ENCODE measurements around the gene SBNO1.
A peak's percentile ranks its signal among the peaks of the same experiment; 100 is the strongest.

The SBNO1 gene

DNA sequence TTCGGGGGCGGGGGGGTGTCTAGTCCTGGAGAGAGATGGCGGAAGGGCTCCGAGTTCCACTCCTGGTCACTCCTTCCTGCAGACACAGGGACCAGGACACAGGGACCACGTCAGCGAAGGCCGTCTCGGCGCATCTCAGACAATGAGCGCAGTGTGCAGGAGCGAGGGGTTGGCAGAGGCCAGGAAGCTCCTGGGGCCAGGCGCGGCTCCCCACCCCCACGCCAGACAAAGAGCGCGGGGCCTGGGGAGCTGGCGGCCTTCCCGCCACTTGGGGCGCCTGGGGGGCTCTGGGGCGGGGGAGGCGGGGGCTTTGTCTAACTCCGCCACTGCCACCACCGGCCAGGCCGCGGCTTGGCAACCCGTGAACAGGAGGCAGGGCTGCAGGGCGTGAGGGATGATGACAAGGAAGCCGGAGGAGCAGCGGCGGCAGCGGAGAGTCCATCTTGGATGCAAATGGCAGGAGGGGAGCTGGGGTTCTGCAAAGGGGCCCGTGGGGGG is 95.2 kb downstream of the SBNO1 start:
- Histone ChIP-seq H3K18ac (ENCODE audit: low read length) (no peak overlapping the region), H3K4me1 (ENCODE audit: control insufficient read depth in 1 of 2, insufficient read depth in 2 of 2, low read length in 2 of 2) (peaks cover 2 to 8% of the 10 kb centered on the region in 2 experiments)

GRCh38 chr12:123268850-123269249 is 95.8 kb downstream of the SBNO1 start:
- H3K18ac ChIP-seq (ENCODE audit: low read length): peak overlapping the region; percentile 6
- peak overlapping the region; percentile 15 for H2BK12ac ChIP-seq (ENCODE audit: low read length)
- peaks cover 2 to 8% of the 10 kb centered on the region in 2 experiments for H3K4me1 ChIP-seq (ENCODE audit: control insufficient read depth in 1 of 2, insufficient read depth in 2 of 2, low read length in 2 of 2)
- no peak overlapping the region for H3K23ac ChIP-seq (ENCODE audit: low read length)
- H3K27me3 ChIP-seq (ENCODE audit: insufficient read depth, low read length): no peaks in the 10 kb centered on the region
- no peak overlapping the region for H3K4me3 ChIP-seq (ENCODE audit: low read depth, low read length)
- H3K79me2 ChIP-seq (ENCODE audit: control insufficient read depth, insufficient read depth, low read length, poor library complexity): peaks cover 24% of the 10 kb centered on the region
- H3K36me3 ChIP-seq (ENCODE audit: control insufficient read depth in 1 of 2, insufficient read depth in 2 of 2, low read length in 2 of 2): peaks cover 44 to 49% of the 10 kb centered on the region in 2 experiments
- H2AK5ac ChIP-seq (ENCODE audit: low read length): peak overlapping the region; percentile 2
- no peak overlapping the region for H3K9ac ChIP-seq (ENCODE audit: low read length)
- H4K91ac ChIP-seq (ENCODE audit: low read depth, low read length): peak overlapping the region; percentile 11
- no peak for DNase-seq
- H3K4me2 ChIP-seq (ENCODE audit: low read length): peak overlapping the region; percentile 39
- H3K79me1 ChIP-seq (ENCODE audit: low read length): peaks cover 22% of the 10 kb centered on the region
- peak overlapping the region; percentile 1 for H4K8ac ChIP-seq (ENCODE audit: low read depth, low read length)
- H4K12ac ChIP-seq (ENCODE audit: low read depth, low read length): peak overlapping the region; percentile 20
- WGBS (ENCODE audit: extremely low coverage, insufficient coverage, insufficient read length): no CpG with 5 or more reads among the region's 13 CpGs
- peak overlapping the region; percentile 0 for H2BK5ac ChIP-seq (ENCODE audit: low read depth, low read length, poor library complexity)
- peak overlapping the region; percentile 3 for H3K14ac ChIP-seq (ENCODE audit: low read length)
- no peak overlapping the region for H2AFZ ChIP-seq (ENCODE audit: insufficient read depth, low read length, poor library complexity)
- no peak overlapping the region for H2BK120ac ChIP-seq (ENCODE audit: insufficient read depth, low read length, poor library complexity)
- H3K9me3 ChIP-seq (ENCODE audit: insufficient read depth, low read depth, low read length): peaks cover 1% of the 10 kb centered on the region
- peak overlapping the region; percentile 38 for H3K27ac ChIP-seq (ENCODE audit: low read depth, low read length)
- H3K4ac ChIP-seq (ENCODE audit: low read depth, low read length): peak overlapping the region; percentile 54

More for the DNA sequence above, 95.2 kb downstream of the SBNO1 start:
- H3K27ac ChIP-seq (ENCODE audit: low read depth, low read length): peak overlapping the region; percentile 38
- H2BK5ac ChIP-seq (ENCODE audit: low read depth, low read length, poor library complexity): peak overlapping the region; percentile 0
- no peak for DNase-seq
- H3K9me3 ChIP-seq (ENCODE audit: insufficient read depth, low read depth, low read length): peaks cover 1% of the 10 kb centered on the region
- peaks cover 24% of the 10 kb centered on the region for H3K79me2 ChIP-seq (ENCODE audit: control insufficient read depth, insufficient read depth, low read length, poor library complexity)
- peak overlapping the region; percentile 94 for H3K4ac ChIP-seq (ENCODE audit: low read depth, low read length)
- peaks cover 41 to 46% of the 10 kb centered on the region in 2 experiments for H3K36me3 ChIP-seq (ENCODE audit: control insufficient read depth in 1 of 2, insufficient read depth in 2 of 2, low read length in 2 of 2)
- H3K4me2 ChIP-seq (ENCODE audit: low read length): peak overlapping the region; percentile 64
- no peak overlapping the region for H2BK12ac ChIP-seq (ENCODE audit: low read length)
- H3K79me1 ChIP-seq (ENCODE audit: low read length): peaks cover 22% of the 10 kb centered on the region
- no peak overlapping the region for H2BK120ac ChIP-seq (ENCODE audit: insufficient read depth, low read length, poor library complexity)
- H3K27me3 ChIP-seq (ENCODE audit: insufficient read depth, low read length): no peaks in the 10 kb centered on the region
- peak overlapping the region; percentile 75 for H3K9ac ChIP-seq (ENCODE audit: low read length)
- peak overlapping the region; percentile 59 for H3K14ac ChIP-seq (ENCODE audit: low read length)
- H4K8ac ChIP-seq (ENCODE audit: low read depth, low read length): peak overlapping the region; percentile 93
- no peak overlapping the region for H3K23ac ChIP-seq (ENCODE audit: low read length)
- H2AFZ ChIP-seq (ENCODE audit: insufficient read depth, low read length, poor library complexity): no peak overlapping the region
- peak overlapping the region; percentile 96 for H4K91ac ChIP-seq (ENCODE audit: low read depth, low read length)
- no peak overlapping the region for H2AK5ac ChIP-seq (ENCODE audit: low read length)
- WGBS (ENCODE audit: extremely low coverage, insufficient coverage, insufficient read length): no CpG with 5 or more reads among the region's 32 CpGs
- H4K12ac ChIP-seq (ENCODE audit: low read depth, low read length): peak overlapping the region; percentile 33
- H3K4me3 ChIP-seq (ENCODE audit: low read depth, low read length): peak overlapping the region; percentile 95

GRCh38 chr12:123267991-123268843 is 96.4 kb downstream of the SBNO1 start:
- Histone ChIP-seq H3K79me1 (ENCODE audit: low read length) (peaks cover 22% of the 10 kb centered on the region), H3K9ac (ENCODE audit: low read length) (no peak overlapping the region), H3K4me1 (ENCODE audit: control insufficient read depth in 1 of 2, insufficient read depth in 2 of 2, low read length in 2 of 2) (peaks cover 2 to 8% of the 10 kb centered on the region in 2 experiments), H3K36me3 (ENCODE audit: control insufficient read depth in 1 of 2, insufficient read depth in 2 of 2, low read length in 2 of 2) (peaks cover 51 to 55% of the 10 kb centered on the region in 2 experiments), H4K8ac (ENCODE audit: low read depth, low read length) (no peak overlapping the region), H2BK120ac (ENCODE audit: insufficient read depth, low read length, poor library complexity) (no peak overlapping the region), H3K4ac (ENCODE audit: low read depth, low read length) (peak overlapping the region; percentile 61), H3K23ac (ENCODE audit: low read length) (no peak overlapping the region), H3K79me2 (ENCODE audit: control insufficient read depth, insufficient read depth, low read length, poor library complexity) (peaks cover 24% of the 10 kb centered on the region), H4K12ac (ENCODE audit: low read depth, low read length) (no peak overlapping the region), H3K27me3 (ENCODE audit: insufficient read depth, low read length) (no peaks in the 10 kb centered on the region), H2BK12ac (ENCODE audit: low read length) (no peak overlapping the region), H2AFZ (ENCODE audit: insufficient read depth, low read length, poor library complexity) (no peak overlapping the region), H3K27ac (ENCODE audit: low read depth, low read length) (no peak overlapping the region), H3K14ac (ENCODE audit: low read length) (peak overlapping the region; percentile 3), H3K18ac (ENCODE audit: low read length) (peak overlapping the region; percentile 6), H2BK5ac (ENCODE audit: low read depth, low read length, poor library complexity) (no peak overlapping the region), H2AK5ac (ENCODE audit: low read length) (no peak overlapping the region), H4K91ac (ENCODE audit: low read depth, low read length) (no peak overlapping the region), H3K9me3 (ENCODE audit: insufficient read depth, low read depth, low read length) (peaks cover 1% of the 10 kb centered on the region), H3K4me3 (ENCODE audit: low read depth, low read length) (no peak overlapping the region), H3K4me2 (ENCODE audit: low read length) (no peak overlapping the region)
- no peak for DNase-seq
- WGBS (ENCODE audit: extremely low coverage, insufficient coverage, insufficient read length): no CpG with 5 or more reads among the region's 36 CpGs

- no CpG with 5 or more reads among the region's 7 CpGs for WGBS (ENCODE audit: extremely low coverage, insufficient coverage, insufficient read length)
- Histone ChIP-seq H2AFZ (ENCODE audit: insufficient read depth, low read length, poor library complexity) (no peak overlapping the region), H3K9ac (ENCODE audit: low read length) (no peak overlapping the region), H3K79me1 (ENCODE audit: low read length) (peaks cover 22% of the 10 kb centered on the region), H3K9me3 (ENCODE audit: insufficient read depth, low read depth, low read length) (peaks cover 1% of the 10 kb centered on the region), H4K12ac (ENCODE audit: low read depth, low read length) (no peak overlapping the region), H4K8ac (ENCODE audit: low read depth, low read length) (no peak overlapping the region), H2AK5ac (ENCODE audit: low read length) (no peak overlapping the region), H3K79me2 (ENCODE audit: control insufficient read depth, insufficient read depth, low read length, poor library complexity) (peaks cover 24% of the 10 kb centered on the region), H3K27ac (ENCODE audit: low read depth, low read length) (no peak overlapping the region), H3K23ac (ENCODE audit: low read length) (no peak overlapping the region), H3K14ac (ENCODE audit: low read length) (no peak overlapping the region), H2BK5ac (ENCODE audit: low read depth, low read length, poor library complexity) (no peak overlapping the region), H2BK120ac (ENCODE audit: insufficient read depth, low read length, poor library complexity) (no peak overlapping the region), H3K4ac (ENCODE audit: low read depth, low read length) (peak overlapping the region; percentile 61), H4K91ac (ENCODE audit: low read depth, low read length) (no peak overlapping the region), H3K18ac (ENCODE audit: low read length) (no peak overlapping the region), H3K36me3 (ENCODE audit: control insufficient read depth in 1 of 2, insufficient read depth in 2 of 2, low read length in 2 of 2) (peaks cover 57 to 61% of the 10 kb centered on the region in 2 experiments), H3K4me3 (ENCODE audit: low read depth, low read length) (no peak overlapping the region), H3K4me1 (ENCODE audit: control insufficient read depth in 1 of 2, insufficient read depth in 2 of 2, low read length in 2 of 2) (peaks cover 2 to 8% of the 10 kb centered on the region in 2 experiments), H3K4me2 (ENCODE audit: low read length) (no peak overlapping the region), H2BK12ac (ENCODE audit: low read length) (no peak overlapping the region), H3K27me3 (ENCODE audit: insufficient read depth, low read length) (no peaks in the 10 kb centered on the region)
- no peak for DNase-seq
Observed at GRCh38 chr12:123267335-123267920, 97.2 kb downstream of the SBNO1 start.
